Measurements from ENCODE around the gene UBE2S.

DNA sequence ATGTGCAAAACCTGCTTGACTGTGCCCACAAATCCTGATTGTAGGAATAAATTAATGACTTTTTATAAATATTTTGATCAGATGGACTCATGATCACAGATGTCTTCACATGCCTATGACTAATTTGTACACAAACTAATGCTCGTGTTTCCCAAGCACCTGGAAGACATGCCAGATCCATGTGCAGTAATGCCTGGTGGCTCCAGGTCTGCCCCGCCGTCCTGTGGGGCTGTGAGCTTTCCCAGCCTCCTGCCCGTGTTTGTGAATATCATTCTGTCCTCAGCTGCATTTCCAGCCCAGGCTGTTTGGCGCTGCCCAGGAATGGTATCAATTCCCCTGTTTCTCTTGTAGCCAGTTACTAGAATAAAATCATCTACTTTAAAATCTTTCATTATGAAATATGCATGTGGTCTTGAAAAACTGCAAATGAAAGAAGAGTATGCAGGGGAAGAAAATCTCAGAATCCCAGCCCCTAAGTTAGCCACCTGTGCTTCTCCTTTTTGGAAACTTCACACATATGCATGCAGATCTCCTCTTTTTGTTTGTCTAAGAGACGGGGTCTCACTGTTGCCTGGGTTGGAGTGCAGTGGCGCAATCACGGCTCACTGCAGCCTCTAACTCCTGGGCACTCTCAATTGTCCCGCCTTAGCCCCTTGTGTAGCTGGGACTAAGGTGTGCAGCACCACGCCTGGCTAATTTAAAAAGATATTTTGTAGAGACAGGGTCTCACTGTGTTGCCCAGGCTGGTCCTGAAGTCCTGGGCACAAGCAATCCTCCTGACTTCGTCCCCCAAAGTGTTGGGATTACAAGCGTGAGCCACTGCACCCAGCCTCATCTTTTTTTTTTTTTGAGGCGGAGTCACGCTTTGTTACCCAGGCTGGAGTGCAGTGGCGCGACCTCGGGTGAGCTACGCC is 15.6 kb downstream of the UBE2S start:
- TF ChIP-seq, protein P1, sequence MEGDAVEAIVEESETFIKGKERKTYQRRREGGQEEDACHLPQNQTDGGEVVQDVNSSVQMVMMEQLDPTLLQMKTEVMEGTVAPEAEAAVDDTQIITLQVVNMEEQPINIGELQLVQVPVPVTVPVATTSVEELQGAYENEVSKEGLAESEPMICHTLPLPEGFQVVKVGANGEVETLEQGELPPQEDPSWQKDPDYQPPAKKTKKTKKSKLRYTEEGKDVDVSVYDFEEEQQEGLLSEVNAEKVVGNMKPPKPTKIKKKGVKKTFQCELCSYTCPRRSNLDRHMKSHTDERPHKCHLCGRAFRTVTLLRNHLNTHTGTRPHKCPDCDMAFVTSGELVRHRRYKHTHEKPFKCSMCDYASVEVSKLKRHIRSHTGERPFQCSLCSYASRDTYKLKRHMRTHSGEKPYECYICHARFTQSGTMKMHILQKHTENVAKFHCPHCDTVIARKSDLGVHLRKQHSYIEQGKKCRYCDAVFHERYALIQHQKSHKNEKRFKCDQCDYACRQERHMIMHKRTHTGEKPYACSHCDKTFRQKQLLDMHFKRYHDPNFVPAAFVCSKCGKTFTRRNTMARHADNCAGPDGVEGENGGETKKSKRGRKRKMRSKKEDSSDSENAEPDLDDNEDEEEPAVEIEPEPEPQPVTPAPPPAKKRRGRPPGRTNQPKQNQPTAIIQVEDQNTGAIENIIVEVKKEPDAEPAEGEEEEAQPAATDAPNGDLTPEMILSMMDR (optimal IDR thresholded peaks at IDR 0.05 in 1 of 3, IDR thresholded peaks at IDR 0.05 in 1 of 3, conservative IDR thresholded peaks at IDR 0.05 in 1 of 3; ENCODE audit: extremely low read depth in 1 of 3, insufficient read depth in 2 of 3, low read length in 3 of 3), result no peak
- no peak for TF ChIP-seq EZH2 (IDR thresholded peaks at IDR 0.05; ENCODE audit: low read length)

Measured in keratinocyte (primary cell).